Right hindlimb (tissue), 1 donor: Measurements from ENCODE around the gene MAT2A.
"Not testable (repeated sequence)": the region's sequence is repeated elsewhere in the genome, so short reads cannot be mapped to it uniquely, and the experiment has no call there.

ENCODE experiments used
- DNase-seq: peaks from one replicate; pipeline ENCODE4 v3.0.0-alpha.2; 2018

MAT2A gene

DNA sequence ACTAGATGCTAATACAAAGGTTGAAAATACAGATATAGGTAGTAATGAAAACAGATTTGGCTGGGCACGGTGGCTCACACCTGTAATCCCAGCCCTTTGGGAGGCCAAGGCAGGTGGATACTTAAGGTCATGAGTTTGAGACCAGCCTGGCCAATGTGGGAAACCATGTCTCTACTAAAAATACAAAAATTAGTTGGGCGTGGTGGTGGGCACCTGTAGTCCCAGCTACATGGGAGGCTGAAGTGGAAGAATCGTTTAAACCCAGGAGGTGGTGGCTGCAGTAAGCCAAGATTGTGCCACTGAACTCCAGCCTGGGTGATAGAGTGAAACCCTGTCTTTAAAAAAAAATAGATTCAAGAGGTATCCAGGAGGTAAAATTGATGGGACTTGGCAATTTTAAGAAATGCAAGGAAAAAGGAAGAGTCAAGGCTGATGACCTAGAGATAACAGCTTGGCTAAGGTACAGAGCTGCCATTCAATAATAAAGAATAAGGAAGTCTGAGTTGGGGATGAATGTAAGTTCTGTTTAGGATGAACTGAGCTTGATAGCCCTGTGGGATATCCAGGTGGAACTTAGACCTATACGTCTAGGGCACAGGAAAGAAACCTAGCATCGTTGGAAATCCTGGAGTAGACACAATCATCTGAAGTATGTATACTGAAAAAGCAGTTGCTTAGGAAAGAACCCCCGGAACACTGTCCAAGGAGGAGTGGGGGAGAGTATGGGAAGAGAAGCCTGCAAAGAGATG lies 9.1 kb downstream of the MAT2A start:
- DNase-seq = no peak

DNA sequence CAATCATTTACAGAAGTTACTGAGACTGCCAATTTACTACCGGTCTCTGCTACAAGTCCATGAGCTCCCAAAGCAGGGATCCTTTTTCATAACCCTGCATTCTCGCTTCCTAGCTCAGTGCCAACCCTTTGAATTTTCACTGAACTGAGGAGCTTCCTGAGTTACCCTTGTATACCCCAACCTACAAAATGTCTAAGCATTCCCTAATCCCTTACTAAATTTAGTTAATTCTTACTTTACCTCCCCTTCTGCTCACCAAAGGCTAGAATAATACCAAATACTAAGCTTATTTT lies 9.6 kb downstream of the MAT2A start:
- no peak for DNase-seq

DNA sequence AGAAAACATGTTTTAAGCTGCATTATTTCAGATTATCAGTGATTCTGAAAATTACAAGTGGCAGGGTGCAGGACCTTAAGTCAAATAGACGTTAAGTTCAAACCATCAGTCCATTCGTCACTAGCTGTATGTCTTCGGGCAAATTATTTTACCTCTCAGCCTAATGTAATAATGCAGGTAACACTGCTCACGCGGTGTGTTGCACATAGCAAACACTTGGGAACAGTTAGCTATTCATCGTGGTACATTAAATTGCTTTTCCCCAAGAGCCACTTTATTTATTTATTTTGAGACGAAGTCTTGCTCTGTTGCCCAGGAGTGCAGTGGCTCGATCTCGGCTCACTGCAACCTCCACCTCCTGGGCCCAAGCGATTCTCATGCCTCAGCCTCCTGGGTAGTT lies 10.1 kb downstream of the MAT2A start:
- no peak for DNase-seq

DNA sequence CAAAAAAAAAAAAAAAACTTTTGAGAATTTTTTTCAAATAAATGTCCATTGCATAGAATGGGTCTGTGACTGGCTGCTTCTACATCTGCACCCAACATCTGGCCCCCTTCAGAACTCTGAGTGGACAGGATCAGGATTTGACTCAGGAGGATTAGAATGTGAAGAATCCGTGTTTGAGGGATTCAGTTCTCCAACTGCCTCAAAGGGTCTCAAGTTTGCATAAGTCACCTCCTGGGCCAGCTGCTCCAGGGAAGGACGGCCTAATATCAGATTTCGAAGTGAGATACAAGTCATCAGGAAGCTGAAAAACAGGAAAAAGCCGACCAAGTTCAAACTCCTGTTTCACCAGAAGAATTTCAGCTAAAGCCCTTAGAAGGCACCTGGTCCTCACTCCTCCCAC lies 10.9 kb downstream of the MAT2A start:
- DNase-seq = no peak

DNA sequence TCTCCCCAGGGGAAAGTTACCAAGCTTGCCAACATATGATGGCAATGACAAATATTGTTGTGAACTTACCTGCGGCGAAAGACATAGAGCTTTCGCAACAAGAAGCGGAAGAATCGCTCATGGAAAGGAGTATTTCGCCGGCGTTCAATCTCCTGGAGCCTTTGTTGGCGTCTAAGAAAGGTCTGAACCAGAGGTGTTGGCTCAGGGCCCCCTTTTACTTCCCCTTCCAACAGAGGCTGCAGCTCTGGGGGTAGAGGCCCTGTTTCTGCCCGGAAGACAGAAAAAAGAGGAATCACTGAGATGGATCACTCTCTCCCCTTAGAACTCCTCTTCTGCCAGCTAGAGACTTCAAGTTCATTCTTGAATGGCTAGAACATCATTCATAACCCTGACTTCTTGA lies 11.5 kb downstream of the MAT2A start:
- no peak for DNase-seq

DNA sequence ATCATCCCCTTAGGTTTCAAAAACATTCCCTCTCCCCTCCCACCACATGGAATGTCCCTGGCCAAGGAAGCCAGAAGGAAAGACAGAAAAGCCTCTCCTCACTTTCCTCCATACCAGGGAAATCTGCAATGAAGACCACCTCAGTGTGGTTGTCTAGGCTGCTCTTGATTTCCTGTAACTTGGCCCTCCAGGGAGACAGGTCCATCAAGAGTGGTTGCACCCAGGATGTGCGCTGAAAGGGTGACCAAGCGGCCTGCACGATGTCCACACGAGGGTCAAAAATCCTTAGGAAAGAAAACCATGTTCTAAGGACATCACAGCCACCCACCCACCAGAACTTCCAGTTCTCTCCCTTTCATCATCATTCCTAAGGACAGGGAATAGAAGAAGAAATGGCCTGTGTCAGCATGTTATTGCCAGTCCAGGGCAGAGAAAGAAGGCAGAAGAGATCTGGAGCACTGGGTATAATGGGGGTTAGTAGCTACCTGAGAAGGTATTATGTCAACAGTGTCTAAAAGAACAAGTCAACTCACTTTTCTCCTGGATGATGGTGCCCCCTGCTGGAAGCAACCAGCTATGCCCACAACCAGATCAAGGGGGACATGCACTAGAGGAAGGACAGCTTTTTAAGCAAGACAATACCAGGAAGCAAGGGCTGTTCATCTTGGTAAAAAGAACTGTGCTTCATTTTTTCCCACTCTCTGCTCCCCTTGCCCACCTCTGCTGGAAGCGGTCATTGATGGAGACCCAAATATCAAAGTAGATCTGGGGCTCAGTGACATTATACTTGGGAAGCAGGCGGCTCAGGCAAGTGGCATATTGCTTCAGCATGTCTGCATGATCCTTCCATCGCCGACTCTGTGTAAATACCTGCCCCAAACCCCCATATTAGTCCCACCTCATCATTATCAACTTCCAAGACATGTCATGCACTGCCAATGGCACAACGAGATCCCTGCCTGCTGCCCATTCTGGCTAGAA lies 13.0 kb downstream of the MAT2A start:
- DNase-seq = peak; percentile 86

DNA sequence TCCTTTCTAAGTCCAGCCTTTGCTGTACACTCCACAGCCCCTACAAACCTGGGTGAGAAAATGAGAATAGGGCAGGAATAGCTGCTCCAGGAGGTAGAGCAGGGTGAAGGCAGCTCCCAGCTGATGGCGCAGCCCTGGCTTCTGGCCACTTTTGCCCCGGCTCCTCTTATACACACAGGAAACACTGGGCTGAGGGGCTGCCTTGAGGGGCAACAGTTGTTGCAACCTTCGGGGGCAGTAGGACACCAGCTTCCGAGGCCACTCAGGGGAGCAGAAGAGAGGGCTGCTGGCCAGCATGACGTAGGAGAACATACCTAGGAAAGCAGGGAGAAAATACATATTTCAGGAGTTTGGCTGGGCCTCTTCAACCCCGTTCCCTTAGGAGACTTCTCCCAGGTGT lies 14.2 kb downstream of the MAT2A start:
- no peak for DNase-seq

DNA sequence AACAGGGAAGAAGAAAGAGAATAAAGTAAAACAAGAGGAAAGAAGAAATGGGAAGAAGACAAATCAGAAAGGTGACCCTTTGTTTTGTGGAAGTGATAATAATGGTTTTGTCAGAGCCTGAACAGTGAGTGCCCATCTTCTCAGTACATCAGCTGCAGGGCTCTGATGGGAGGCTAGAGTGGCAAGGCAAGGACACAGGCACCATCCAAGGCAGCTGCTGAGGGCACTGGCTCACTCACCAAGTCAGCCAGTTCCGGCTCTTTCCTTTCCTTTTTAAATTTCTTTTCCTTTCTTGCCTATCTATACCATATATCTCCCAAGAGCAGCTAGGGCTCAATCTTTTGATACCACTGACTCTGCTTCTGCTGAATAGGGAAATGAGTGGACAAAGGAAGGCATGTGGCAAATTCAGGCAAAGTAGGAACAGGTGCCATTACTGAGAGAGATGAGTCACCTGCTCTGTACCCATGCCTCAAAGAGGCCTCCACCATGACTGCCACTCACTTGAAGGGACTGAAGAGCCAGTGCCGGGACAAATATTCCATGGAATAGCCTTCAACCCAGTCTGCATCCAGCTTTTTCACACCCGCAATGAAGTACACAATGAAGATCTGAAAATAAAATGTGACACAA lies 16.1 kb downstream of the MAT2A start:
- DNase-seq = no peak

DNA sequence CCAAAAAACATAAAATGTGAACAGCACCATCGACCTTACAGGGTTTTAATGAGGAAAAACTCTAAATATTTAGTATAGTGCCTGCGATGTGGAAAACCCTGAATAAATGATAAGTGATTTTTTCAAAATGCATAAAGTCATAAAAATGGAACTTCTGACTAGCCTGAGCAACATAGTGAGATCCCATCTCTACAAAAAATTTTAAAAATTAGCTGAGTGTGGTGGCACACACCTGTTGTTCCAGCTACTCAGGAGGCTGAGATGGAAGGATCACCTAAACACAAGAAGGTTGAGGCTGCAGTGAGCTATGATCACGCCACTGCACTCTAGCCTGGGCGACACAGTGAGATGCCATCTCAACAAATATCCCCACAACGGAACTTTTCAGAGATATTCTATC lies 18.2 kb downstream of the MAT2A start:
- no peak for DNase-seq

DNA sequence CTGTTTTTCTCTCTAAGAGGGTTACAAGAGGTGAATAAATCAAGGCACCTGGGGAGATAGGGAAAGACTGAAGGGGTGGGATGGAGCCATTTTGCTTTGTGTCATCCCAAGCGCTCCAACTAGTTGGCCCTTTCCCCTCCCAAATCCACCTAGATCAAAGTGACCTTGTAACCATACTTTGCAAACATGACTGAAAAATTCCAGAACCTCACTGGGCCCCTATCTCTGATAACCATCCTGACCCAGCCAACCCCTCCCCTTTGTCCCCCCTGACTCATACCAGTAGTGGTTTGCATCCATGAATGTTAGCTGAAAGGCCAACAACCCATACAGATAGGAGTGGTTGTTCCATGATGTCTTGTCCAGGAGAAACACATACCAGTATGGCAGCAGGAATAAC lies 19.2 kb downstream of the MAT2A start:
- DNase-seq = no peak

DNA sequence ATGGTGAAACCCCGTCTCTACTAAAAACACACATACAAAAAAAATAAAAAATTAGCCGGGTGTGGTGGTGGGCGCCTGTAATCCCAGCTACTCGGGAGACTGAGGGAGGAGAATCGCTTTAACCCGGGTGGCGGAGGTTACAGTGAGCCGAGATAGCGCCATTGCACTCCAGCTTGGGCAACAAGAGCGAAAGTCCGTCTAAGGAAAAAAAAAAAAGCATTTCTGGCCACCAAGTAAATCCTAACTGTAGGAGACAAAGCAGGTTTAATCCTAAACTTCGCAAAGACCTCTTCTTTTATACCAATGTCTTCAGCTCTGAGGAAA lies 21.4 kb downstream of the MAT2A start:
- DNase-seq = not testable (repeated sequence)

DNA sequence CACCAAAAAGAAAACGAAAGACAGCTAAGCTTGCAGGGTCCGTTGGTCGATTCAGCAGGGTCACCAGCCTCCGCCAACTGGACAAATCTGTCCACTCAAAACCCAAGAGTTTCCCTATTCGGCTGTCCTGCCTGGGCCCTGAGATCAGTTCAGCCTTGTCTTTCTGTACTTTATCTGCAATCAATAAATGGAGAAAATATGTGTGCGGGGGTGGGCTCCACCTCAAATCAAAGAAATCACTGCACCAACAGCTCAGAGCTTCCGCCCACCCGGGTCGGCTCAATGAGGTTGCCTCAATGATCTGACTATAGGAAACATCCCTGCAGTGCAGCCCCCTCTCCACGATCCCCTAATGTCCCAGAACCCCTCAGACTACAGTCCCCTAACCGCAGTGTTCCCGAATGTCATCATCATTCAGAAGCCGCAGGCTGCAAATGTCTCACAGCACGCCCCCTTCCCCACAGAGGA lies 21.9 kb downstream of the MAT2A start:
- DNase-seq = no peak

DNA sequence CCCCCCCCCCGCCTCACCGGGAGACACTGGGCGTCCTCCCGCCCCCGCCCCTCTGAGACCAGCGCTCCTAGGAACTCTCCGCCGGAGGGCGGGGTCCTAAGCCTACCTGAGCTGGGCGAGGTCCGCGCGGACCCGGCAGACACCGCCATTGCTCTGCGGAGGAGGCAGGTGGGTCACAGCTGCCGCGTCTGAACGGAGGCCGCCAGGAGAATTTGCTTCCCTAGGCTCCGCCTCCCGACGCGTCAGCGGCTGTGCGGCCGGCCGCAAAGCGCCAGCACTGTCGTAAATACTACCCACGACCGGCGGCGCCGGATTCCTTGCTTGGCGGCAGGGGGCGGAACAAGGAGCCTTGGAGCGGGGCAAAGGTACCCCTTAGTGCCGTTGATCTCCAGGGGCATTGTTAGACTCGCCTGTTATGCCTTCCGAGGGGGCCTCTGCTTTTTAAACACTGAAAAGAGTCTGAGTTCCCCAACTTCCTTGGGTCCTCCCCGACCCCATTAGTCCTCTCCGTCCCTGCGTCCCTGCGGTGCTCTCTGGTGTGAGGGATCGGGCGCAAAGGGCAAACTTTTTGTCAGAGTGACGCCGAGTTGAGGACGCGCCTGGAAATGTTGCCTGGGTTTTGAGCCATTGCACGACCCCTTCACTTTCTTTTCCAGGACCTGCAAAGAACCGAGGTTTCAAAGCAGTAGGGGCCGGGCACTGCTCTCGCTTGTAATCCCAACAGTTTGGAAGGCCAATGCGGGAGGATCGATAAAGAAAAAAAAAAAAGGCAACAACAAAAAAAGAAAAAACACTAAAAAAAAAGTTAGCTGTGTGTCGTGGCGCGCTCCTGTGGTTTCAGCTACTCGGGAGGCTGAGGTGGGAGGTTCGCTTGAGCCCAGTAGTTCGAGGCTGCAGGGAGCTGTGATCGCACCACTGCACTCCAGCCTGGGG lies 22.6 kb downstream of the MAT2A start, which contains the start of gene GGCX:
Gene GGCX (minus strand): TSS at position 214 of the 933 bp plus-strand sequence. CDS start 65 bp downstream, at position 149.
- DNase-seq = peak; percentile 97

DNA sequence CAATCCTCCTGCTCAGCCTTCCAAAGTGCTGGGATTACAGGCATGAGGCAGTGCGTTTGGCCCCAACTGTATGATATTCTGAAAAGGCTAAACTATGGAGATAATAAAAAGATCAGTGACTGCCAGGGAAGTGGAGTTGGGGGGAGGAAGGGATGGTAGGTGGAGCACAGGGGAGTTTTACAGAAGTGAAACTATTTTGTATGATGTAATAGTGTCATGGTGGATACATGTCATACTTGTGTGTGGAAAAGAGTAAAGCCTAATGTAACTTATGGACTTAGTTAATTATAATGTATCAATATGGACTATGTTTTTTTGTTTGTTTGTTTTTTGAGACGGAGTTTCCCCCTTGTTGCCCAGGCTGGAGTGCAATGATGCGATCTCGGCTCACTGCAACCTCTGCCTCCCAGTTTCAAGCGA lies 25.2 kb downstream of the MAT2A start:
- no peak for DNase-seq

DNA sequence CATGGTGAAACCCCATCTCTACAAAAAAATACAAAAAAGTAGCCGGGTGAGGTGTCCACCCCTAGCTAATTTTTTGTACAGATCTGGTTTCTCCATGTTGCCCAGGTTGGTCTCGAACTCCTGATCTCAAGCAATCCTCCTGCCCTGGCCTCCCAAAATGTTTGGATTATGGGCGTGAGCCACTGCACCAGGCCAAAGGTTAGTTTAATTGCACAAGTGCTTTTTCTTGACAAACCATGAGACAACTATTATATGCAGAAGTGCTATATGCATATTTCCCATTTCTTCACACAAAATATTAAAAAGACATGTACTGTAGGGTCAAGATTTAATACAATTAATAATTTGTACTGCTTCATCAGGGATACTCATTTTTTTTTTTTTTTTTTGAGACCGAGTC lies 27.3 kb downstream of the MAT2A start:
- no peak for DNase-seq

DNA sequence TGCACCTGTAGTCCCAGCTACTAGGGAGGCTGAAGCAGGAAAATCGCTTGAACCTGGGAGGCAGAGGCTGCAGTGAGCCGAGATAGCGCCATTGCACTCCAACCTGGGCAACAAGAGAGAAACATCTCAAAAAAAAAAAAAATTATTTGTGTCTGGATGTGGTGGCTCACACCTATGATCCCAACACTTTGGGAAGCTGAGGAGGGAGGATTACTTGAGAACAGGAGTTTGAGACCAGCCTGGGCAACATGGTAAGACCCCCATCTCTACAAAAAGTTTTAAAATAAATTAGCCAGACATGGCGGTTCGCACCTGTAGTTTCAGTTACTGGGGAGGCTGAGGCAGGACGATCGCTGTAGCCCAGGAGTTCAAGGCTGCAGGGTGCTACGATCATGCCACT lies 36.8 kb downstream of the MAT2A start:
- no peak for DNase-seq

DNA sequence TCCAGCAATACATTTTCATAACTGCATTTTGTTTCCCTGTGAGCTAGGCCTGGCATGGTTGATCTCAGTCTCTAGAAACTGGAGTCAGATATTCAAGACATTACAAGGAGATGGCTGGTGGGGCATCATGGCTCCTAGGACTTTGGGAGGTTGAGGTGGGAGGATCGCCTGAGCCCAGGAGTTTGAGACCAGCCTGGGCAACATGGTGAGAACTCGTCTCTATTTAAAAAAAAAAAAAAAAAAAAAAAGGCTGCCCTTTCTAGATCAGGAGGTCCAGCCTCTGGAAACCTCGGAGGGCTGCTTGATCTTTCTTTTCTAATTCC lies 38.1 kb downstream of the MAT2A start:
- DNase-seq = no peak

DNA sequence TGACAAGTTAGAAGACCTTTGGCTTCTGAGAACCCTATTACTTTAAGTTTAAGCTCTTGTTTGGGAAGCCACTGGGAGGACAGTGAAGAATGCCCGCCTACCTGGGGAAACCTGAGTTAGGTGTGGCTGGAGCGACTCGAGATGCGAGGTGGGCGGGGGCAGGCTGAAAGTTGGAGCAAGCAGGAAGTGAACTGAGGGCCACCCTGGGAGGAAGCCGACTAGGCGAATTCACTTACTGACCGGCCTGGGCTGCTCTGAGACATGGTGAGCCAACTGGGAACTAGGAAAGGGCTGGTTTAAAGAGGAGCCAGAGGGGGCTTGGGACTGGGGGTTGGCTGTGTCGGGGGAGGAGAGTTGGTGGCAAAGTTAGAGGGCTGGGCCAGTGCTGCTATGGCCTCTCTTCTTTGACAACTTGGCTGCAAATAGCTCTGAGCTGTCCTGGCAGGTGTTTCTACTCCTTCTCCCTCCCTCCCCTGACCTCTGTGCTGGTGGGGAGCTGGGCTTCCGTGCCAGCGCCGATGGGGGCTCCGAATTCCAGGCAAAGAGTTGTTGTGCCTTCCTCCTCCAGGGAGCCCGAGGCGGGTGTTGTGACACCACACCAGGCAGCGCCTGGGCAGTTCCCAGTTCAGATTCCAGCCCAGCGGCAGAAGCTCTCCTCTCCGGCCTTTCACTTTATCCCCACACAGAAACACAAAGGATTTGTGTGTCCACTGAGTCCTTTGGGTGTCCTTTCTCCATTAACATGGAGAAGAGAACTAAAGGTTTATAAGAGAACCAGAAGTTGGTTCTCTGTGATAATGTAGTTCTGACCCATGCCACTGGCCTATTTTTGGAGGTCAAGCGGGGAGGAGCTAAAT lies 38.6 kb downstream of the MAT2A start, which contains the start of gene VAMP8:
Gene VAMP8 (plus strand): TSS at position 201 of the 857 bp plus-strand sequence. CDS start 61 bp downstream, at position 262.
- DNase-seq = peak; percentile 38

DNA sequence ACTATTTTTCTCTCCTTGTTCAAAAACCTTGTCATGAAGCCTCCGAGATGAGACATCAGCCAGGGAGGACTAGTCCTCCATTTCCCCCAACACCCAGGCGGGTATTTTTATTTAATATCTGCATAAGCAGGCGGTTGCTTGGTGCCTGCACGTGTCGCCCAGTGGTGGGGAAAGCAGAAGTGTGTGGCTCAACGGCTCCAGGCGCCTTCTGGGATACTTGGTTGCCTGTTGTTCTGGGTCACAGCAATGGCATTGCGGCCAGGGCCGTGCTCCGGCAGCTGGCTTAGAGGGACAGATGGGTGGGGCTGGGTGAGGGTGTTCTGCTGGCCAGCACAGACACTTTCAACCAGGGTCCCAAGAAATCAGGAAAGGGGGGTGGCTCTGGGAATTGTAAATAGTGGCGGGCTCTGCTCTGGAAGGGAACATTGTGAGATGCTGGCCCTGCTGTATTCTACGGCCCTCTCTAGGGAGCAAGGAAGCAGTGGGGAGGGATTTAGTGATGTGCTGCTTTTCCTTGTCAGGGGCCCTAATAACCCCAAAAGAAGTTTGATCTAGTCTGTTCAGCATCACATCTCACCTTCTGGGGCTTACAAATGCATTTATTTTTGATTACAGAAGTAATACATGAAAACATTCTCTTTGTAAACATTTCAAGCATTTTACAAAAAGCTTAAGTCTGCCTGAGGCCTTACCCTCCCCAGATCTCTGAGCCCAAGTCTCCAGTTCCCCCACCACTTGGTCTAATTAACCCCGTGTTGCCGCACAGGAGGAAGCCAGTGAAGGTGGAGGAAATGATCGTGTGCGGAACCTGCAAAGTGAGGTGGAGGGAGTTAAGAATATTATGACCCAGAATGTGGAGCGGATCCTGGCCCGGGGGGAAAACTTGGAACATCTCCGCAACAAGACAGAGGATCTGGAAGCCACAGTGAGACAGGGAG lies 39.5 kb downstream of the MAT2A start:
- DNase-seq = no peak

DNA sequence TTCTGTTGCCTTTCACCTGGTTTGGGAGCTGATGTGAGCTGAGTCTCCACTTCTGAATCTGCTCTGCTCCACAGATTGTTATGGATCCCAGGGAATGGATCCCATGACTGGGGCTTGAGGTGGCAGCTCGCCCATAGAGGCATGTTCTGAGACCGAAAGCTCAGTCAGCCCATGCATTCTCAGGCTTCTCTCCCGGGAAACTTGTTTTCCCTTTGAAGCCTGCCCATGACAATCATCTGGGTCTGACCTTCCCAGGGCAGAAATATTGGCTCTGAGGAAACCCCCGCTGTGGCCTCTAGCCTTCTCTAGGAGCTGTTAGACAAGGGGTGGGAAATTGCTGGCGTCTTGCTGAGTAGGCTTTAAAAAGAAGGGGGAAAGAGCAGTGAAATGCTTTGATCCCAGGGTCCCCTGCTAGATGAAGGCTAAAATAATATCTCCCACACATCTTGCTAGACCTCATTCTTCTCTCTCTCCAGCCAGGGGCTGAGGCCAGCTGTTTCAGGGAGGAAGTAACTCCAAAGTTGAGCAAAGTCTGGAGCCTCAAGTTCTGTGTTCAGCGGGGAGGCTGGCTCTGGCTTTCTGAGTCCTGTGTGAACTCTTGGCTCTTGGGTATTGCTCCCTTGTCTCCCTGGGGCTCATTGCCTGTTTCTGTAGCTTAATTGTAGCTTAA lies 40.4 kb downstream of the MAT2A start:
- no peak for DNase-seq
